Heart right ventricle (tissue), 16 donors: ENCODE data around the gene E4F1. TPM values are rescaled to one million over a fixed set of nuclear protein-coding genes. Genes with fewer than 3 reads are reported as not detected.

Experiments used
- ATAC-seq, 8 donors: fragments of 200-7000 bp; cut with Tn5 transposase; one replicate each; pipeline ENCODE4 v1.9.1; 2020; ENCODE audit warnings: mild to moderate bottlenecking in 8 of 8, moderate library complexity in 8 of 8, moderate number of reproducible peaks in 1 of 8
- DNase-seq, 2 donors: peaks; one replicate each; pipeline ENCODE4 v3.0.0-alpha.2; 2020
- H3K27ac ChIP-seq, 10 donors: fragments of 200-600 bp; sonication (generic) in 2 of 10; one replicate each; pipeline versions ENCODE4 v1.5.0 to v1.8.0; 2020 to 2022; ENCODE audit warnings: mild to moderate bottlenecking in 3 of 10
- H3K27me3 ChIP-seq, 7 donors: fragments of 200-600 bp; one replicate each; pipeline ENCODE4 v1.8.0; 2021 to 2022; ENCODE audit warnings: mild to moderate bottlenecking in 2 of 7
- H3K36me3 ChIP-seq, 9 donors: fragments of 200-600 bp; sonication (generic) in 1 of 9; one replicate each; pipeline versions ENCODE4 v1.5.0 to v1.8.0; 2020 to 2022; ENCODE audit warnings: mild to moderate bottlenecking in 2 of 9
- H3K4me1 ChIP-seq, 9 donors: fragments of 200-600 bp; sonication (generic) in 1 of 9; one replicate each; pipeline versions ENCODE4 v1.5.0 to v1.8.0; 2020 to 2022; ENCODE audit warnings: mild to moderate bottlenecking in 4 of 9
- H3K4me3 ChIP-seq, 10 donors: fragments of 200-600 bp; sonication (generic) in 2 of 10; one replicate each; pipeline versions ENCODE4 v1.5.0 to v1.8.0; 2020 to 2022; ENCODE audit warnings: mild to moderate bottlenecking in 7 of 10, moderate library complexity in 2 of 10
- H3K9me3 ChIP-seq, 11 donors: fragments of 200-600 bp in 10 of 11; sonication (generic) in 2 of 11; one replicate each; pipeline versions ENCODE4 v1.5.0 to v1.8.0; 2013 to 2022; ENCODE audit warnings: mild to moderate bottlenecking in 2 of 11, control low read depth in 1 of 11, moderate library complexity in 1 of 11
- CTCF ChIP-seq, 9 donors: fragments of 200-600 bp; sonication (generic) in 2 of 9; IDR thresholded peaks; one replicate each; pipeline versions ENCODE4 v1.5.0 to v1.8.0; 2021 to 2022; ENCODE audit warnings: antibody characterized with exemption in 9 of 9, mild to moderate bottlenecking in 5 of 9, moderate library complexity in 1 of 9
- WGBS, 2 donors: extraction: QIAGEN DNeasy Blood & Tissue Kit; methylation state at CpG; one replicate each; pipeline ENCODE4 v1.1.7; 2013; ENCODE audit warnings: inconsistent platforms in 1 of 2; 5-methylcytosine and 5-hydroxymethylcytosine counted together
- intact Hi-C, 10 donors: fragments of 100-400 bp; cut with DNase I; formaldehyde crosslinking; loops; one replicate each; pipeline versions ENCODE4 v1.11.1 to v1.14.2; 2022
- polyA plus RNA-seq, 2 donors: library from polyadenylated mRNA; stranded (reverse); fragments of 200-250 nt; gene quantifications; one replicate each; pipeline ENCODE4 v1.2.3, GENCODE V29; 2013
- total RNA-seq, 10 donors: library from RNA; stranded (reverse); fragmentation: NEBNext Ultra II Directional in 3 of 10; extraction: Animal tissue kit (Norgen Biotek cat#: 25700) in 3 of 10; gene quantifications; one replicate each; pipeline versions ENCODE4 v1.2.1 to v1.2.4, GENCODE V29; 2021 to 2023
- donor health status: Arrhythmogenic right ventricular cardiomyopathy.
- donor health status: ischemic (EF 13 %, LVEDD 7.1; RV severe dilation, severe dysfunction).
- donor health status: healthy with polysubstance abuse.
- donor health status: DM: no; HTN: yes; CAD: no.
- donor health status: DM: no; HTN: no; CAD: no.
- donor health status: ischemic (EF 25% LVEDD 6.9; RV normal size, moderate dysfunction).
- donor health status: ischemic (EF 25% LVEDD 5.7; RV mildly dilated, moderate dysfunction).
- donor health status: healthy.
- donor health status: DM: yes; HTN: yes; CAD: no.
- donor health status: Ischemic cardiomyopathy.
- donor health status: ischemic (EF 35%, LVEDD 5.7; RV mildly dilated, moderate dysfunction).
- donor health status: nonischemic (EF 11% LVEDD 7.7; RV severe dilation, severe dysfunction).
- donor health status: DM: yes; HTN: yes; CAD: no.
- donor health status: PGD.
- donor health status: ischemic (EF 29% LVEDD 5.4; RV normal size, mild dysfunction).
- donor health status: nonischemic (EF 23%, LVEDD 6.1; RV moderate dilation, normal function).

Gene E4F1
- total and polyA plus RNA-seq, 12 donors: 8.4 to 34.8 (median 10.9) TPM

- Histone ChIP-seq H3K27me3 (no peaks in the 10 kb centered on the region), H3K9me3 (no peaks in the 10 kb centered on the region), H3K27ac (no peak overlapping the region), H3K4me1 (peaks cover 5 to 23% (median 19%) of the 10 kb centered on the region in 9 donors), H3K4me3 (no peak overlapping the region), H3K36me3 (peaks cover 0 to 7% (median 0%) of the 10 kb centered on the region in 9 donors)
- no peak for TF ChIP-seq CTCF (IDR thresholded peaks at IDR 0.05)
- 94 to 98% methylated on average over 14 of the region's 14 CpGs for WGBS, 2 donors
- no peak for DNase-seq
- ATAC-seq: no peak
- intact Hi-C loops: loop anchor here in 1 of 10 donors (10.0 kb wide), 1 partner anchor 63 kb away; no protein-coding TSS in a partner anchor
Observed at GRCh38 chr16:2271848-2272461, 48.6 kb downstream of the E4F1 start.

- Histone ChIP-seq H3K9me3 (no peaks in the 10 kb centered on the region), H3K4me3 (no peak overlapping the region), H3K36me3 (peaks cover 0 to 23% (median 0%) of the 10 kb centered on the region in 9 donors), H3K4me1 (peaks cover 5 to 20% (median 17%) of the 10 kb centered on the region in 9 donors), H3K27ac (no peak overlapping the region), H3K27me3 (no peaks in the 10 kb centered on the region)
- no peak for TF ChIP-seq CTCF (IDR thresholded peaks at IDR 0.05)
- no peak for DNase-seq
- no peak for ATAC-seq
- intact Hi-C loops: loop anchor here in 1 of 10 donors (10.0 kb wide), 1 partner anchor 61 kb away; no protein-coding TSS in a partner anchor
- WGBS, 2 donors: 83 to 85% methylated on average over 16 of the region's 16 CpGs
Observed at GRCh38 chr16:2273484-2273883, 50.1 kb downstream of the E4F1 start.

- WGBS, 2 donors: 84 to 90% methylated on average over 10 of the region's 10 CpGs
- no peak for DNase-seq
- Histone ChIP-seq H3K27me3 (no peaks in the 10 kb centered on the region), H3K4me1 (peaks cover 5 to 17% (median 15%) of the 10 kb centered on the region in 9 donors), H3K27ac (no peak overlapping the region), H3K4me3 (no peak overlapping the region), H3K36me3 (peaks cover 0 to 27% (median 0%) of the 10 kb centered on the region in 9 donors), H3K9me3 (no peaks in the 10 kb centered on the region)
- ATAC-seq: no peak
- intact Hi-C loops: loop anchor here in 1 of 10 donors (10.0 kb wide), 1 partner anchor 61 kb away; no protein-coding TSS in a partner anchor
- no peak for TF ChIP-seq CTCF (IDR thresholded peaks at IDR 0.05)
Observed at GRCh38 chr16:2273931-2274330, 50.5 kb downstream of the E4F1 start.

- peak in 4 of 8 donors; percentile 15 to 40 (median 34) for ATAC-seq
- H3K36me3 ChIP-seq: peaks cover 0 to 45% (median 2%) of the 10 kb centered on the region in 9 donors
- no peak for TF ChIP-seq CTCF (IDR thresholded peaks at IDR 0.05)
- no peak overlapping the region for H3K4me3 ChIP-seq
- no peaks in the 10 kb centered on the region for H3K27me3 ChIP-seq
- peaks cover 0 to 3% (median 0%) of the 10 kb centered on the region in 9 donors for H3K4me1 ChIP-seq
- H3K9me3 ChIP-seq: no peaks in the 10 kb centered on the region
- WGBS, 2 donors: 77% methylated on average over 30 of the region's 30 CpGs
- no peak overlapping the region for H3K27ac ChIP-seq
- intact Hi-C loops: loop anchor here in 1 of 10 donors (10.0 kb wide), 1 partner anchor 59 kb away; no protein-coding TSS in a partner anchor
- peak; percentile 59 to 64 for DNase-seq
Observed at GRCh38 chr16:2275476-2276367, 52.3 kb downstream of the E4F1 start.
